B cell (primary cell): ENCODE data around the gene SPATA3. TPM values are rescaled to one million over a fixed set of nuclear protein-coding genes. Genes with fewer than 3 reads are reported as not detected.

Experiments
- ATAC-seq: fragments of 200-7000 bp; cut with Tn5 transposase; one replicate; pipeline ENCODE4 v1.10.0; 2021; ENCODE audit warnings: low read depth, mild to moderate bottlenecking, moderate number of reproducible peaks, moderate library complexity
- CTCF ChIA-PET: fragments of 350-600 bp; sonication (Branson Sonifier 250); formaldehyde crosslinking; loops from one replicate; lab custom pipeline; 2021; ENCODE audit warnings: antibody characterized with exemption, inconsistent platforms; lab: Charles Lee
- POLR2A ChIA-PET: fragments of 350-600 bp; sonication (Branson Sonifier 250); formaldehyde crosslinking; loops from one replicate; lab custom pipeline; 2021; ENCODE audit warnings: antibody characterized with exemption; lab: Charles Lee
- DNase-seq: peaks from one replicate; pipeline ENCODE4 v3.0.0; 2013
- H2AFZ ChIP-seq: 2 replicates; pipeline ENCODE4 v1.6.1; 2012; ENCODE audit warnings: mild to moderate bottlenecking, low read depth, low read length; ENCODE audit not compliant: insufficient read depth, poor library complexity, severe bottlenecking
- H3K27ac ChIP-seq, 2 donors: 1 replicate in 1 of 2; 2 replicates in 1 of 2; pipeline ENCODE4 v1.5.1; 2012 to 2013; ENCODE audit warnings: low read length in 2 of 2, mild to moderate bottlenecking in 2 of 2, moderate library complexity in 1 of 2
- H3K27me3 ChIP-seq, 4 experiments: fragments of 200-600 bp in 1 of 4; sonication (generic) in 1 of 4; replicated peaks in 1 of 4; 1 replicate in 2 of 4; 2 replicates in 2 of 4; pipeline versions ENCODE4 v1.6.1 to v1.7.0; 2013 to 2016; ENCODE audit warnings: low read length in 3 of 4, mild to moderate bottlenecking in 2 of 4, mixed read lengths in 1 of 4, moderate library complexity in 1 of 4; ENCODE audit not compliant: insufficient read depth in 4 of 4, control insufficient read depth in 3 of 4; ENCODE audit errors: control extremely low read depth in 1 of 4
- H3K36me3 ChIP-seq, 2 experiments: replicated peaks in 1 of 2; 1 replicate in 1 of 2; 2 replicates in 1 of 2; pipeline versions ENCODE4 v1.6.1 to v1.7.1; 2013; ENCODE audit warnings: low read length in 1 of 2; ENCODE audit not compliant: insufficient read depth in 2 of 2, control insufficient read depth in 1 of 2; ENCODE audit errors: control extremely low read depth in 1 of 2, extremely low read depth in 1 of 2
- H3K4me1 ChIP-seq, 2 donors: fragments of 200-600 bp in 1 of 2; sonication (generic) in 1 of 2; 1 replicate in 1 of 2; 2 replicates in 1 of 2; pipeline versions ENCODE4 v1.5.1 to v1.6.1; 2013 to 2017; ENCODE audit warnings: low read length in 2 of 2; ENCODE audit not compliant: control insufficient read depth in 2 of 2, insufficient read depth in 2 of 2
- H3K4me2 ChIP-seq: replicated peaks from 2 replicates; pipeline ENCODE3; 2012; ENCODE audit warnings: mild to moderate bottlenecking, low read depth, low read length; ENCODE audit not compliant: poor library complexity, severe bottlenecking
- H3K4me3 ChIP-seq, 5 experiments: fragments of 200-600 bp in 1 of 5; sonication (generic) in 1 of 5; 1 replicate in 3 of 5; 2 replicates in 2 of 5; pipeline versions ENCODE4 v1.5.1 to v1.7.0; 2011 to 2016; ENCODE audit warnings: low read length in 4 of 5, mild to moderate bottlenecking in 4 of 5, low read depth in 2 of 5, control low read depth in 1 of 5, moderate library complexity in 1 of 5; ENCODE audit not compliant: insufficient read depth in 1 of 5; ENCODE audit errors: control extremely low read depth in 1 of 5, extremely low read depth in 1 of 5
- H3K79me2 ChIP-seq: fragments of 200-600 bp; sonication (generic); one replicate; pipeline ENCODE4 v1.6.0; 2016; ENCODE audit warnings: low read length; ENCODE audit not compliant: control insufficient read depth, insufficient read depth
- H3K9ac ChIP-seq: fragments of 200-600 bp; sonication (generic); 2 replicates; pipeline ENCODE4 v1.6.1; 2017; ENCODE audit warnings: mild to moderate bottlenecking, low read length, moderate library complexity
- H3K9me3 ChIP-seq, 3 donors: one replicate each; pipeline versions ENCODE4 v1.6.1 to v1.7.1; 2013; ENCODE audit warnings: low read length in 2 of 3; ENCODE audit not compliant: control insufficient read depth in 2 of 3, insufficient read depth in 1 of 3; ENCODE audit errors: control extremely low read depth in 1 of 3
- H4K20me1 ChIP-seq: 2 replicates; pipeline ENCODE4 v1.6.0; 2012; ENCODE audit warnings: mild to moderate bottlenecking, low read length; ENCODE audit not compliant: insufficient read depth, control insufficient read depth, poor library complexity, severe bottlenecking
- H3K27ac Mint-ChIP-seq: one replicate; pipeline ENCODE4 v1.8.0; 2021; ENCODE audit warnings: mixed read lengths
- H3K27me3 Mint-ChIP-seq: one replicate; pipeline ENCODE4 v1.8.0; 2021; ENCODE audit warnings: mixed read lengths
- H3K4me1 Mint-ChIP-seq: one replicate; pipeline ENCODE4 v1.8.0; 2021; ENCODE audit warnings: mixed read lengths
- H3K4me3 Mint-ChIP-seq: one replicate; pipeline ENCODE4 v1.8.0; 2021; ENCODE audit warnings: mixed read lengths
- H3K9me3 Mint-ChIP-seq: one replicate; pipeline ENCODE4 v1.8.0; 2022; ENCODE audit warnings: mixed read lengths; ENCODE audit not compliant: insufficient read depth
- EZH2 ChIP-seq: IDR thresholded peaks from 2 replicates; pipeline ENCODE4 v1.6.1; 2012; ENCODE audit warnings: borderline replicate concordance, low read depth, mild to moderate bottlenecking, moderate library complexity, low read length; ENCODE audit not compliant: insufficient read depth, poor library complexity, severe bottlenecking
- WGBS: methylation state at CpG from one replicate; pipeline ENCODE4 v1.1.5; 2013; ENCODE audit warnings: missing lambda C conversion rate; ENCODE audit not compliant: insufficient coverage; 5-methylcytosine and 5-hydroxymethylcytosine counted together
- intact Hi-C: fragments of 100-400 bp; cut with micrococcal nuclease; formaldehyde crosslinking; loops from one replicate; pipeline ENCODE4 v1.10.0; 2022
- polyA plus RNA-seq: library from polyadenylated mRNA; depleted of rRNA; stranded (reverse); fragments of >200 nt; gene quantifications from 2 replicates; pipeline ENCODE4 v1.2.3, GENCODE V29; 2012
- total RNA-seq, 2 donors: library from RNA; stranded (reverse); fragments of 120-200 nt in 1 of 2; gene quantifications; 1 replicate in 1 of 2; 2 replicates in 1 of 2; pipeline versions ENCODE4 v1.2.3 to v1.2.4, GENCODE V29; 2013 to 2022
- TF ChIP-seq, protein P1 (sequence below): fragments of 200-600 bp; IDR thresholded peaks from one replicate; pipeline ENCODE4 v1.8.0; 2022; ENCODE audit warnings: antibody characterized with exemption, mild to moderate bottlenecking

Gene SPATA3
- total and polyA plus RNA-seq, 2 donors (not counting 1 experiment from before 2014, with no cell fraction given), result not detected

DNA sequence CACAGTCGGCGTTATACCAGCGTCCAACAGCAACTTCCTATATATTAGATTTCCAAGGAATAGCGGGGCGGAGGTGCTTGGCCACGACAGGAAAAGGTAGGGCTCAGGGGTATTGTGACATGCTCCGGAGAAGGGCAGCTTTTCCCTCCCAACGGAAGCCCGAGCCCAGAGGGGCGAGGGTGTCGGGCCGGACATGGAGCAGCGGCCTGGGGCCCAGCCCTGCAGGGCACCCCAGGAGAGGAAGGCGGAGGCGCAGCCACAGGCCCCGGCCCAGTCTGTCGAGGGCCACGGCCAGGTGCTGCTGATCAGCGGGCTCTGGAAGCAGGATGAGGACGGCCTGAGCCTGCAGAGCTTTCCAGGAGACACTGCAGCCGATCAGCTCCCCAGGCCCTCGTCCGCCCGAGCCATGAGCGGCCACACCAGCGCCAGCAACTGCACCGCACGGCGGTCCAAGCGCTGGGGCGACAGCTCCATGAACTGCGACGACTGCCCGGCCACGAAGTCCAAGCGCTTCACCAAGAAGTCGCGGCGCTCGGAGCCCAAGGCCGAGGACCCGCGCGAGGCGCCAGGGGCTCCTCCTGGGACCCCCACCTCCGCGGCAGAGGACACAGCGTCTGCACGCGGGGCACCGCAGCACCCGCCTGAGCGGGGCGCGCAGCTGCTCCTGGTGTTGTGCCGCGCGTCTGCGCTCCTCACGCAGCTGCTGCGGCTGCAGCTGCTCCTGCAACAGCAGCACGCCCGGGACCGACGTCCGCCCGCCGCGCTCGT, 5.6 kb upstream of the SPATA3 start:
- Histone ChIP-seq H3K36me3 (no peaks in the 10 kb centered on the region), H3K9ac (no peak overlapping the region), H3K27ac (no peak overlapping the region), H4K20me1 (no peaks in the 10 kb centered on the region), H3K27me3 (peaks cover 0 to 20% (median 2%) of the 10 kb centered on the region in 4 experiments), H3K4me3 (no peak overlapping the region), H3K4me1 (peaks cover 6 to 8% of the 10 kb centered on the region in 2 donors), H3K4me2 (no peak overlapping the region), H3K9me3 (no peaks in the 10 kb centered on the region), H3K79me2 (no peaks in the 10 kb centered on the region), H2AFZ (no peak overlapping the region)
- ATAC-seq (no peak), DNase-seq (no peak)
- 58% methylated on average over 70 of the region's 70 CpGs for WGBS
- Mint-ChIP-seq H3K27ac (no peak overlapping the region), H3K27me3 (peaks cover 30% of the 10 kb centered on the region), H3K9me3 (no peaks in the 10 kb centered on the region), H3K4me3 (no peak overlapping the region), H3K4me1 (peaks cover 6% of the 10 kb centered on the region)
- CTCF ChIA-PET, result interaction anchor here (8.7 to 9.7 kb wide), 2 partner anchors 142 to 165 kb away, joined by 93 to 200 read pairs; no protein-coding TSS in a partner anchor
- intact Hi-C loops, result no loop called here
- POLR2A ChIA-PET, result no interaction called here
- no peak for TF ChIP-seq EZH2
- TF ChIP-seq, protein P1, sequence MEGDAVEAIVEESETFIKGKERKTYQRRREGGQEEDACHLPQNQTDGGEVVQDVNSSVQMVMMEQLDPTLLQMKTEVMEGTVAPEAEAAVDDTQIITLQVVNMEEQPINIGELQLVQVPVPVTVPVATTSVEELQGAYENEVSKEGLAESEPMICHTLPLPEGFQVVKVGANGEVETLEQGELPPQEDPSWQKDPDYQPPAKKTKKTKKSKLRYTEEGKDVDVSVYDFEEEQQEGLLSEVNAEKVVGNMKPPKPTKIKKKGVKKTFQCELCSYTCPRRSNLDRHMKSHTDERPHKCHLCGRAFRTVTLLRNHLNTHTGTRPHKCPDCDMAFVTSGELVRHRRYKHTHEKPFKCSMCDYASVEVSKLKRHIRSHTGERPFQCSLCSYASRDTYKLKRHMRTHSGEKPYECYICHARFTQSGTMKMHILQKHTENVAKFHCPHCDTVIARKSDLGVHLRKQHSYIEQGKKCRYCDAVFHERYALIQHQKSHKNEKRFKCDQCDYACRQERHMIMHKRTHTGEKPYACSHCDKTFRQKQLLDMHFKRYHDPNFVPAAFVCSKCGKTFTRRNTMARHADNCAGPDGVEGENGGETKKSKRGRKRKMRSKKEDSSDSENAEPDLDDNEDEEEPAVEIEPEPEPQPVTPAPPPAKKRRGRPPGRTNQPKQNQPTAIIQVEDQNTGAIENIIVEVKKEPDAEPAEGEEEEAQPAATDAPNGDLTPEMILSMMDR, result no peak

DNA sequence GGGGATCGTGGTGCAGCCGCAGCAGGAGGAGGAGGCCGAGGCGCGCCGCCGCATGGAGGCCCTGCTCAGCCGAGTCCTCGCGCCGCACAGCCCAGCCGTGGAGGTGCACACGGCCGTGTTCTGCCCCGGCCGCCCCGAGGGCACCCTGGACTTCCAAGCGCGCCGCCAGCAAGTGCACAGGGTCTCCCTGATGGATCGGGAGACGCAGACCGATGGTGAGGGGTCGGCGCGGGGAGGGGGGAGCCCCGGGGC, 5.1 kb upstream of the SPATA3 start:
- peaks cover 0 to 20% (median 2%) of the 10 kb centered on the region in 4 experiments for H3K27me3 ChIP-seq
- H3K9me3 Mint-ChIP-seq, result no peaks in the 10 kb centered on the region
- peaks cover 3% of the 10 kb centered on the region for H3K4me1 Mint-ChIP-seq
- POLR2A ChIA-PET, result no interaction called here
- H3K4me3 Mint-ChIP-seq, result no peak overlapping the region
- no peak overlapping the region for H3K27ac Mint-ChIP-seq
- H3K36me3 ChIP-seq, result no peaks in the 10 kb centered on the region
- no peak for DNase-seq
- WGBS, result 53% methylated on average over 27 of the region's 27 CpGs
- ATAC-seq, result no peak
- H3K4me2 ChIP-seq, result no peak overlapping the region
- TF ChIP-seq, protein P1, result no peak
- no peak for TF ChIP-seq EZH2
- H3K27ac ChIP-seq, result no peak overlapping the region
- H3K79me2 ChIP-seq, result no peaks in the 10 kb centered on the region
- CTCF ChIA-PET, result interaction anchor here (8.7 to 9.7 kb wide), 2 partner anchors 142 to 166 kb away, joined by 93 to 200 read pairs; no protein-coding TSS in a partner anchor
- H3K9me3 ChIP-seq, result no peaks in the 10 kb centered on the region
- H3K4me3 ChIP-seq, result no peak overlapping the region
- H3K9ac ChIP-seq, result no peak overlapping the region
- intact Hi-C loops, result no loop called here
- peaks cover 33% of the 10 kb centered on the region for H3K27me3 Mint-ChIP-seq
- H2AFZ ChIP-seq, result no peak overlapping the region
- no peaks in the 10 kb centered on the region for H4K20me1 ChIP-seq
- H3K4me1 ChIP-seq, result peaks cover 6 to 8% of the 10 kb centered on the region in 2 donors
